ENCODE results near the gene MAPKAPK2. TPM values are rescaled to one million over a fixed set of nuclear protein-coding genes. Genes with fewer than 3 reads are reported as not detected.
A peak's percentile ranks its signal among the peaks of the same experiment; 100 is the strongest.

Gene MAPKAPK2
- total RNA-seq, 2 experiments from 2014 or later: 157 to 166 TPM

- TF ChIP-seq CTCF (IDR thresholded peaks at IDR 0.05): no peak
- CTCF ChIA-PET: interaction anchor here (0.7 to 2.1 kb wide), 5 partner anchors 9 to 272 kb away, joined by 4 to 14 read pairs (median 4); no protein-coding TSS in a partner anchor
- peak in 3 of 14 experiments; percentile 46 to 55 (median 46) for DNase-seq
- no peaks in the 10 kb centered on the region for H3K36me3 Mint-ChIP-seq (ENCODE audit: low read depth)
- H3K4me3 Mint-ChIP-seq: peak overlapping the region; percentile 57
- H3K27ac Mint-ChIP-seq: peak overlapping the region; percentile 83
- H3K27ac ChIP-seq (ENCODE audit: low read depth in 1 of 2, low read length in 2 of 2): peak overlapping the region; percentile 36 to 61
- intact Hi-C loops (cut with DNase I, micrococcal nuclease): loop anchor here (2.0 to 5.0 kb wide), 3 partner anchors 14 to 726 kb away; partner anchors contain the start of gene MAPKAPK2 (in 1 of the 2)
- H3K4me1 ChIP-seq (ENCODE audit: insufficient read depth, low read length): peaks cover 72% of the 10 kb centered on the region
- H3K4me1 Mint-ChIP-seq (ENCODE audit: low read depth): peaks cover 83% of the 10 kb centered on the region
- H3K4me3 ChIP-seq (ENCODE audit: low read length): no peak overlapping the region
- no peaks in the 10 kb centered on the region for H3K36me3 ChIP-seq (ENCODE audit: insufficient read depth, low read length)
- no peaks in the 10 kb centered on the region for H3K9me3 ChIP-seq (ENCODE audit: control insufficient read depth in 1 of 2, insufficient read depth in 1 of 2, low read length in 2 of 2)
- POLR2A ChIA-PET: interaction anchor here (0.6 to 1.5 kb wide), 7 partner anchors 10 to 186 kb away, joined by 3 to 5 read pairs (median 4); partner anchors contain the start of gene MAPKAPK2
- peak; percentile 40 for ATAC-seq (ENCODE audit: poor library complexity)
- H3K9me3 Mint-ChIP-seq: no peaks in the 10 kb centered on the region
- H3K27me3 Mint-ChIP-seq: no peaks in the 10 kb centered on the region
- H3K27me3 ChIP-seq (ENCODE audit: control insufficient read depth in 1 of 2, insufficient read depth in 2 of 2, low read length in 2 of 2): no peaks in the 10 kb centered on the region
Measured at GRCh38 chr1:206716159-206716869, 31.6 kb downstream of the MAPKAPK2 start.

GRCh38 chr1:206716870-206717673 lies 32.4 kb downstream of the MAPKAPK2 start:
- H3K9me3 Mint-ChIP-seq: no peaks in the 10 kb centered on the region
- TF ChIP-seq CTCF (IDR thresholded peaks at IDR 0.05): no peak
- CTCF ChIA-PET: interaction anchor here (0.8 kb wide), 1 partner anchor 9 kb away, joined by 4 read pairs; no protein-coding TSS in a partner anchor
- H3K9me3 ChIP-seq (ENCODE audit: control insufficient read depth in 1 of 2, insufficient read depth in 1 of 2, low read length in 2 of 2): no peaks in the 10 kb centered on the region
- no peaks in the 10 kb centered on the region for H3K36me3 ChIP-seq (ENCODE audit: insufficient read depth, low read length)
- POLR2A ChIA-PET: interaction anchor here (0.7 to 1.5 kb wide), 3 partner anchors 11 to 150 kb away, joined by 3 to 5 read pairs (median 4); no protein-coding TSS in a partner anchor
- H3K4me1 Mint-ChIP-seq (ENCODE audit: low read depth): peaks cover 81% of the 10 kb centered on the region
- ATAC-seq (ENCODE audit: poor library complexity) (peak; percentile 43), DNase-seq (peak in 3 of 14 experiments; percentile 49 to 55 (median 53))
- H3K27ac ChIP-seq (ENCODE audit: low read depth in 1 of 2, low read length in 2 of 2): peak overlapping the region; percentile 1 to 61
- H3K4me3 Mint-ChIP-seq: peak overlapping the region; percentile 8
- H3K27ac Mint-ChIP-seq: peak overlapping the region; percentile 83
- intact Hi-C loops (cut with DNase I, micrococcal nuclease): loop anchor here (2.0 to 5.0 kb wide), 3 partner anchors 14 to 725 kb away; partner anchors contain the start of gene MAPKAPK2 (in 1 of the 2)
- H3K27me3 ChIP-seq (ENCODE audit: control insufficient read depth in 1 of 2, insufficient read depth in 2 of 2, low read length in 2 of 2): no peaks in the 10 kb centered on the region
- peaks cover 70% of the 10 kb centered on the region for H3K4me1 ChIP-seq (ENCODE audit: insufficient read depth, low read length)
- no peaks in the 10 kb centered on the region for H3K27me3 Mint-ChIP-seq
- no peak overlapping the region for H3K4me3 ChIP-seq (ENCODE audit: low read length)
- no peaks in the 10 kb centered on the region for H3K36me3 Mint-ChIP-seq (ENCODE audit: low read depth)

GRCh38 chr1:206717674-206717989 lies 32.9 kb downstream of the MAPKAPK2 start:
- DNase-seq: no peak
- TF ChIP-seq CTCF (IDR thresholded peaks at IDR 0.05): no peak
- peaks cover 67% of the 10 kb centered on the region for H3K4me1 ChIP-seq (ENCODE audit: insufficient read depth, low read length)
- Mint-ChIP-seq H3K9me3 (no peaks in the 10 kb centered on the region), H3K27me3 (no peaks in the 10 kb centered on the region), H3K4me1 (ENCODE audit: low read depth) (peaks cover 77% of the 10 kb centered on the region), H3K27ac (peak overlapping the region; percentile 83), H3K36me3 (ENCODE audit: low read depth) (no peaks in the 10 kb centered on the region), H3K4me3 (peak overlapping the region; percentile 8)
- no peaks in the 10 kb centered on the region for H3K27me3 ChIP-seq (ENCODE audit: control insufficient read depth in 1 of 2, insufficient read depth in 2 of 2, low read length in 2 of 2)
- CTCF ChIA-PET: interaction anchor here (1.7 kb wide), 1 partner anchor 17 kb away, joined by 6 read pairs; no protein-coding TSS in a partner anchor
- no peak overlapping the region for H3K27ac ChIP-seq (ENCODE audit: low read depth in 1 of 2, low read length in 2 of 2)
- no peaks in the 10 kb centered on the region for H3K9me3 ChIP-seq (ENCODE audit: control insufficient read depth in 1 of 2, insufficient read depth in 1 of 2, low read length in 2 of 2)
- intact Hi-C loops (cut with DNase I, micrococcal nuclease): loop anchor here (2.0 to 5.0 kb wide), 3 partner anchors 15 to 725 kb away; partner anchors contain the start of gene MAPKAPK2 (in 1 of the 2)
- H3K4me3 ChIP-seq (ENCODE audit: low read length): no peak overlapping the region
- H3K36me3 ChIP-seq (ENCODE audit: insufficient read depth, low read length): no peaks in the 10 kb centered on the region
- no peak for ATAC-seq (ENCODE audit: poor library complexity)
- POLR2A ChIA-PET: interaction anchor here (0.7 kb wide), 1 partner anchor 149 kb away, joined by 3 read pairs; no protein-coding TSS in a partner anchor

All from CD4-positive, alpha-beta T cell (primary cell).